ENCODE measurements around the gene C1QBP.

C1QBP gene

DNA sequence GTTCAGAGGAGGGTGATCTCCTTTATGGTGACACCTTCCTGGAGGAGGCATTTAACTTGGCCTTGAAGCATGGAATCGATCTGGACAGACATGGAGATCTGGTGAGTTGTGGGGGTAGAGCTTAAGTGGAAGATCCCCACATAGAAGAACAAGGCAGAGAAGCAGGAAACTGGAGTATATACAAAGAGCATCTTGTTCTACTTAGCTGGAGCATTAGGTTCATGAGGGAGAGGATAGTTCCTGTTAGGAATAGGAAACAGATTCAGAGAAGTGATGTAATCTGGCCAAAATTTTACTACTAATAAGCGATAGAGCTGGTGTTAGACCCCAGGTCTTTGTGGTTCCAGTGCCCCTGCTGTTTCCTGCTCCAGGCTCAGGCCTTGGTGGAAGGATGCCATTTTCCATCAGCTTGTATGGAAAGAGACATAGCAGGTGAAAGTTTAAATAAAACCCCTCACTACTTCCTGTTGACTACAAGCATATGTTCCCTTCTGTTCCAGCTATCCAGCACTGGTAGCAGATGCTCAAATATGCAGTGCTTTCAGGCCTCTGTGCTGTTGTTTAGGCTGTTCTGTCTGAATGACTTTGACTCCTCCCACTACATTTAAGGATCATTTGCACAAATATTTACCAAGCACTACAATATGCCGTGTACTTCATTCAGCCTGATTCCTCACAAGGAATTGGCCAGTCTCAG is 9.6 kb downstream of the C1QBP start:
- no peak for TF ChIP-seq EZH2phosphoT487 (conservative IDR thresholded peaks at IDR 0.05; ENCODE audit: low read length)
- TF ChIP-seq, protein P1, sequence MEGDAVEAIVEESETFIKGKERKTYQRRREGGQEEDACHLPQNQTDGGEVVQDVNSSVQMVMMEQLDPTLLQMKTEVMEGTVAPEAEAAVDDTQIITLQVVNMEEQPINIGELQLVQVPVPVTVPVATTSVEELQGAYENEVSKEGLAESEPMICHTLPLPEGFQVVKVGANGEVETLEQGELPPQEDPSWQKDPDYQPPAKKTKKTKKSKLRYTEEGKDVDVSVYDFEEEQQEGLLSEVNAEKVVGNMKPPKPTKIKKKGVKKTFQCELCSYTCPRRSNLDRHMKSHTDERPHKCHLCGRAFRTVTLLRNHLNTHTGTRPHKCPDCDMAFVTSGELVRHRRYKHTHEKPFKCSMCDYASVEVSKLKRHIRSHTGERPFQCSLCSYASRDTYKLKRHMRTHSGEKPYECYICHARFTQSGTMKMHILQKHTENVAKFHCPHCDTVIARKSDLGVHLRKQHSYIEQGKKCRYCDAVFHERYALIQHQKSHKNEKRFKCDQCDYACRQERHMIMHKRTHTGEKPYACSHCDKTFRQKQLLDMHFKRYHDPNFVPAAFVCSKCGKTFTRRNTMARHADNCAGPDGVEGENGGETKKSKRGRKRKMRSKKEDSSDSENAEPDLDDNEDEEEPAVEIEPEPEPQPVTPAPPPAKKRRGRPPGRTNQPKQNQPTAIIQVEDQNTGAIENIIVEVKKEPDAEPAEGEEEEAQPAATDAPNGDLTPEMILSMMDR (IDR thresholded peaks at IDR 0.05; ENCODE audit: insufficient read depth, low read length, poor library complexity, severe bottlenecking): no peak
- Histone ChIP-seq H3K36me3 (ENCODE audit: low read length) (peaks cover 30% of the 10 kb centered on the region), H3K79me2 (ENCODE audit: insufficient read depth, low read length) (no peaks in the 10 kb centered on the region), H3K27me3 (ENCODE audit: low read length) (no peaks in the 10 kb centered on the region), H3K9me3 (ENCODE audit: insufficient read depth, low read length) (no peaks in the 10 kb centered on the region), H3K9ac (ENCODE audit: low read length) (no peak overlapping the region), H3K27ac (ENCODE audit: low read depth, low read length) (no peak overlapping the region), H2AFZ (ENCODE audit: low read depth, low read length, severe bottlenecking) (no peak overlapping the region), H3K9me2 (replicated peaks; ENCODE audit: insufficient read depth, low read length) (no peaks in the 10 kb centered on the region), H3K4me2 (ENCODE audit: low read depth, low read length, poor library complexity, severe bottlenecking) (no peak overlapping the region), H4K20me1 (ENCODE audit: low read depth, low read length) (no peaks in the 10 kb centered on the region), H3K4me3 (ENCODE audit: insufficient read depth, low read length, poor library complexity, severe bottlenecking) (no peak overlapping the region), H3F3A (ENCODE audit: insufficient read depth) (peaks cover 29% of the 10 kb centered on the region)

DNA sequence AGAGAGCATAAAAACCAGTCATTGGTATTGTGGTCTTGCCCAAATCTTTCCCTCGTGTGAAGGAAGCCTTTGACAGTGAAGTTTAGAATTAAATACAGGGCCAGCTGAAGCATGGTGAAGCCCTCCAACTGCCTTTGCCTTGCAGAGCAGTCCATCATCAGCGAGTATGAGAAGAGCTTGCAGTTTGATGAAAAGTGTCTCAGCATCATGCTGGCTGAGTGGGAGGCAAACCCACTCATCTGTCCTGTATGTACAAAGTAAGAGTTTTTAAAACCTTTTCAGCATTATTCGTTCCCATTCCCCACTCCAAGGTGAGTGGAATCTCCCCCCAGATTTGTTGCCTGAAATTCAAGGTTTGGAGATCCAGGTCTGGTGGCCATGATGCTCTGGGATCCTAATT is 13.1 kb downstream of the C1QBP start:
- no peaks in the 10 kb centered on the region; the same call in 1 of the 2 replicates for H4K20me1 ChIP-seq (ENCODE audit: low read depth, low read length)

GRCh38 chr17:5424909-5425308 is 14.0 kb downstream of the C1QBP start:
- no peak overlapping the region for H3K4me2 ChIP-seq (ENCODE audit: low read depth, low read length, poor library complexity, severe bottlenecking)
- peaks cover 28% of the 10 kb centered on the region for H3K79me2 ChIP-seq (ENCODE audit: insufficient read depth, low read length)
- H3K9me2 ChIP-seq (replicated peaks; ENCODE audit: insufficient read depth, low read length): no peaks in the 10 kb centered on the region
- no peaks in the 10 kb centered on the region for H3K27me3 ChIP-seq (ENCODE audit: low read length)
- H3K9ac ChIP-seq (ENCODE audit: low read length): no peak overlapping the region
- no peak overlapping the region for H2AFZ ChIP-seq (ENCODE audit: low read depth, low read length, severe bottlenecking)
- TF ChIP-seq EZH2phosphoT487 (conservative IDR thresholded peaks at IDR 0.05; ENCODE audit: low read length): no peak
- TF ChIP-seq, protein P1 (IDR thresholded peaks at IDR 0.05; ENCODE audit: insufficient read depth, low read length, poor library complexity, severe bottlenecking): no peak
- H3K9me3 ChIP-seq (ENCODE audit: insufficient read depth, low read length): no peaks in the 10 kb centered on the region
- H3F3A ChIP-seq (ENCODE audit: insufficient read depth): no peaks in the 10 kb centered on the region
- H3K27ac ChIP-seq (ENCODE audit: low read depth, low read length): no peak overlapping the region
- no peak overlapping the region for H3K4me3 ChIP-seq (ENCODE audit: insufficient read depth, low read length, poor library complexity, severe bottlenecking)
- H3K36me3 ChIP-seq (ENCODE audit: low read length): peaks cover 19% of the 10 kb centered on the region; the same call in 1 of the 2 replicates
- H4K20me1 ChIP-seq (ENCODE audit: low read depth, low read length): no peaks in the 10 kb centered on the region; the same call in 1 of the 2 replicates

More for the DNA sequence above, 13.1 kb downstream of the C1QBP start:
- no peaks in the 10 kb centered on the region for H3K9me3 ChIP-seq (ENCODE audit: insufficient read depth, low read length)
- no peak overlapping the region for H3K9ac ChIP-seq (ENCODE audit: low read length)
- no peaks in the 10 kb centered on the region for H3K27me3 ChIP-seq (ENCODE audit: low read length)
- H3K36me3 ChIP-seq (ENCODE audit: low read length): peaks cover 19% of the 10 kb centered on the region; the same call in 1 of the 2 replicates
- H3F3A ChIP-seq (ENCODE audit: insufficient read depth): 0 out of 2 replicates have a peak, but pooled peaks cover 5% of the 10 kb centered on the region
- H3K9me2 ChIP-seq (replicated peaks; ENCODE audit: insufficient read depth, low read length): no peaks in the 10 kb centered on the region
- H2AFZ ChIP-seq (ENCODE audit: low read depth, low read length, severe bottlenecking): no peak overlapping the region
- peaks cover 21% of the 10 kb centered on the region for H3K79me2 ChIP-seq (ENCODE audit: insufficient read depth, low read length)
- no peak overlapping the region for H3K27ac ChIP-seq (ENCODE audit: low read depth, low read length)
- H3K4me3 ChIP-seq (ENCODE audit: insufficient read depth, low read length, poor library complexity, severe bottlenecking): no peak overlapping the region
- TF ChIP-seq EZH2phosphoT487 (conservative IDR thresholded peaks at IDR 0.05; ENCODE audit: low read length): no peak
- TF ChIP-seq, protein P1 (IDR thresholded peaks at IDR 0.05; ENCODE audit: insufficient read depth, low read length, poor library complexity, severe bottlenecking): no peak
- H3K4me2 ChIP-seq (ENCODE audit: low read depth, low read length, poor library complexity, severe bottlenecking): no peak overlapping the region
